GM20431 (cell line): ENCODE data around the gene CATSPERB.
"Not testable (repeated sequence)": the region's sequence is repeated elsewhere in the genome, so short reads cannot be mapped to it uniquely, and the experiment has no call there.

ENCODE experiments used
- in situ Hi-C: fragments of 300-500 bp; cut with MseI, MboI; formaldehyde crosslinking; loops from one replicate; pipeline ENCODE4 v1.15.0; 2020; ENCODE audit warnings: low sequenced_read_pairs; ENCODE audit not compliant: unreplicated experiment

Gene CATSPERB

GRCh38 chr14:91731986-91732385 is at the start of gene CATSPERB:
TSS of gene CATSPERB (minus strand) at chr14:91732086. CDS start at chr14:91729479, 2,607 bp downstream.
- in situ Hi-C loops, result no loop called here

- in situ Hi-C loops, result no loop called here
Measured at GRCh38 chr14:91780452-91780851, 48.6 kb upstream of the CATSPERB start.

- in situ Hi-C loops, result no loop called here
Measured at GRCh38 chr14:91778217-91778616, 46.3 kb upstream of the CATSPERB start.

- in situ Hi-C loops, result no loop called here
Measured at GRCh38 chr14:91774140-91775096, 42.5 kb upstream of the CATSPERB start.

GRCh38 chr14:91770185-91770584 is 38.3 kb upstream of the CATSPERB start:
- in situ Hi-C loops, result no loop called here

GRCh38 chr14:91755570-91756295 is 23.8 kb upstream of the CATSPERB start:
- in situ Hi-C loops, result no loop called here

GRCh38 chr14:91754819-91755218 is 22.9 kb upstream of the CATSPERB start:
- in situ Hi-C loops, result no loop called here

- in situ Hi-C loops, result no loop called here
Measured at GRCh38 chr14:91754185-91754584, 22.3 kb upstream of the CATSPERB start.

GRCh38 chr14:91753501-91754128 is 21.7 kb upstream of the CATSPERB start:
- in situ Hi-C loops, result no loop called here

- in situ Hi-C loops, result no loop called here
Measured at GRCh38 chr14:91752961-91753360, 21.1 kb upstream of the CATSPERB start.

GRCh38 chr14:91751719-91752118 is 19.8 kb upstream of the CATSPERB start:
- in situ Hi-C loops, result no loop called here

- in situ Hi-C loops, result no loop called here
Measured at GRCh38 chr14:91750634-91751198, 18.8 kb upstream of the CATSPERB start.

GRCh38 chr14:91749868-91750267 is 18.0 kb upstream of the CATSPERB start:
- in situ Hi-C loops, result no loop called here

GRCh38 chr14:91748049-91748448 is 16.2 kb upstream of the CATSPERB start:
- in situ Hi-C loops, result no loop called here

- in situ Hi-C loops, result no loop called here
Measured at GRCh38 chr14:91745344-91745743, 13.5 kb upstream of the CATSPERB start.

GRCh38 chr14:91744068-91744480 is 12.2 kb upstream of the CATSPERB start:
- in situ Hi-C loops, result no loop called here

GRCh38 chr14:91743305-91743653 is 11.4 kb upstream of the CATSPERB start:
- in situ Hi-C loops, result no loop called here

GRCh38 chr14:91742621-91743304 is 10.9 kb upstream of the CATSPERB start:
- in situ Hi-C loops, result no loop called here

GRCh38 chr14:91739867-91740266 is 8.0 kb upstream of the CATSPERB start:
- in situ Hi-C loops, result not testable (repeated sequence)

GRCh38 chr14:91737619-91738018 is 5.7 kb upstream of the CATSPERB start:
- in situ Hi-C loops, result no loop called here
